GM19035 (cell line): ENCODE data around the gene SYMPK.
"Not testable (repeated sequence)": the region's sequence is repeated elsewhere in the genome, so short reads cannot be mapped to it uniquely, and the experiment has no call there.

ENCODE experiments used
- ATAC-seq: cut with Tn5 transposase; IDR thresholded peaks from one replicate; pipeline ENCODE4 v1.9.1; 2021; ENCODE audit not compliant: unreplicated experiment

Gene SYMPK

DNA sequence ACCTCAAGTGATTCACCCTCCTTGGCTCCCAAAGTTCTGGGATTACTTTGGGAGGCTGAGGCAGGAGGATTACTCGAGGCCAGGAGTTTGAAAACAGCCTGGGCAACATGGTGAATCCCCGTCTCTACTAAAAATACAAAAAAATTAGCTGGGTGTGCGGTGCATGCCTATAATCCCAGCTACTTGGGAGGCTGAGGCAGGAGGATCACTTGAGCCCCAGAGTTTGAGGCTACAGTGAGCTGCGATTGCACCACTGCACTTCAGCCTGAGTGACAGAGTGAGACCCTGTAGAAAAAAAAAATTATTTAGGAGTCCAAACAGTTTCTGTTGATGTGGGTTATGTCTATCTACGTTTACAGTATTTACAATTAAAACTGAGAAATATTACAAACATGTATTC, 7.9 kb upstream of the SYMPK start:
- ATAC-seq: no peak

DNA sequence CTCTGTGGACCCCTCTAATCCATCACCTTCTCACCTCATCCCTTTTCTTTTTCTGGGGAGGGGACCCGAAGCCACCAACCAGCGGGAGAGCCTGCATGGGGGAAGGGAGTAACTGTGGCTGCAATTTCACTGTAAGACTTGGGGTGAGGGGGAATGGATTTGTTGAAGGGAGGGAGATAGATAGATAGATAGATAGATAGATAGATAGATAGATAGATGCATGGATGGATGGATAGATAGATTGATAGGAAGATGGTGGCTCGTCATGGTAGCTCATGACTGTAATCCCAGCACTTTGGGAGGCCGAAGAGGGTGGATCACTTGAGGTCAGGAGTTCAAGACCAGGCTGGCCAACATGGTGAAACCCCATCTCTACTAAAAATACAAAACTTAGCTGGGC, 4.3 kb upstream of the SYMPK start:
- ATAC-seq: not testable (repeated sequence)

DNA sequence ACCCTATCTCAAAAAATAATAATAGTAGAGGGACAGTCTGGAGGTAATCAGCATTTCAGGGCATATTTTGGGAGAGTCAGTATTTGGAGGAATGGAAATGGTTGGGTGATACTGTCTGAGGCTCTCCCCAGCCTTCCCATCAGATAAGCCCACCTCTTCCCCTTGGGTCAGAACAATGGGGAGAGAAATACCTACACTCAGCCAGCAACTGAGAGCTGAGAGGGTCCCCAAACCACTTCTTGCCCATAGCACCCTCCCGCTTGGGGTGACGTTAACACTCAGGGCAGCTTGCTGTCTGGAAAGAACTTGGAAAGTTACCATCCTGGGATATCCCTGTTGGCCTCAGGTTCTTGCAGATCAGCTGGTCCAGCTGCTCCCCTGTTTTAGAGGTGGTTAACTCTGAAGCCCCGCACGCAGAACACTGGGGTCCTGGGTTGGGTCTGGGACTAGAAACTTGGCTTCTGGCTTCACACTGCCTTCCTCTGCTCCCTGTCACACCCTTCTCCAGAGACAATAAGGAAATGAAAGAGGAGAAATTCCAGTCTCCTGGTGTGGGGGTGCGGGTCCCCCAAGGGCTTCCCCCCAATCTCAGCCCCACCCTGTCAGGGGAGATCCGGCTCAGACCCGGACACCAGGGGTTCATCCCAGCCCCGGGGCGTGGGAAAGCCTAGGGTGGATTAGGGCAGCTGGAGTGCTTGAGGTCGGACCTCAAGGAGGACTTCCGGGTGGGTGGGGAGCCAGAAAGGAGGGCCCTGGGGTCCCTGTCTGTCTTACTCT, 3.6 kb upstream of the SYMPK start:
- ATAC-seq: no peak

DNA sequence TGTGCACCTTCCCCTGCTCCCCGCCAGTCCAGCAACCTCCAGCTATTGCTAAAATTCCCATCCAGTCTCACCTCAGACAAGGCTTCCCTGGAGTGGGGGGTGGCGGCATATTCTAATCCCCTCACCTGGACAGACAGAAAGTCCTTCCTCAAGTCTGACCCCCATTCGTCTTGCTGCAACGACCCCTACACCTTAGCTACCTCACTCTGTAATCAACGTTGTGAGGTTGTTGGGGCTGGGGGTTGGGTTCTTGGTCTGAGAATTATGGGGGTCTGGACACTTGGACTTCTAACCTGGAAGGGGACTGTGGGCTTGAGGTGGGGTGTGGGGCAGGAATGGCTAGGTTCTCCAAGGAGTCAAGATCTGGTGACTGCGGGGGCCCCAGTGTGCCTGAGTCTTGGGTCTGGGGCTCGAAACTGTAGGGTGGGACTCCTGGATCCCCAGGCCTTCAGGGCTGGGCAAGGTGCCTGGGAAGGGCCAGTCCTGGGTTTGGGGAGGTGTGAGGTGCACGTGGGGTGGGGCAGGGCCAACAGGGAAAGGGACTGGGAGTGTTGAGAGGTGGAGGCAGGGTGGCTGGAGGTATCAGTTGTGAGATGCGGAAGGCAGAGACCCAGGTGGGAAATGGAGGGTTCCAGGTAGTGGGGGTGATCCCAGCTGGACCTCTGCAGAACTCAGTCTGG, 2.5 kb upstream of the SYMPK start:
- ATAC-seq: no peak

DNA sequence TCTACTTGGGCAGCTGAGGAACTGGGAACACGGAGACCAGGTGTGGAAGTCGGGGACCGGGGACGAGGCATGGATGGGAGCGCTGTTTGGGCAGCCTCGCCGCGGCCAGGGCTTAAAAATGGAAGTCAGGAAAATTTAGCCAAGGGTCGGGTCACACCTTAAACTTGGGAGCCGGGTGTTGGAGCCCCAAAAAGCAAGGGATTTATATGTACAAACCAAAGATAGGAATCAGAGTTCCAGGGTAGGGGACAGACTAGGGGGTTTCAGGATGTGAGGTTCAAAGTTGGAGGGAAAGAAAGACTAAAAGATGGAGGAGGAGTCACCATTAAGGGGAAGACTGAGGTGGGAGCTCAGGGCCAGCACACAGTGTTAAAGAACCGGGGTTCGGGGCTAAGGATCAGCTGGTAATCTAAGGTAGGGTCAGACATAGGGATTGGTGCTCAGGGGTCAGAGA, 1.7 kb upstream of the SYMPK start:
- ATAC-seq: no peak

DNA sequence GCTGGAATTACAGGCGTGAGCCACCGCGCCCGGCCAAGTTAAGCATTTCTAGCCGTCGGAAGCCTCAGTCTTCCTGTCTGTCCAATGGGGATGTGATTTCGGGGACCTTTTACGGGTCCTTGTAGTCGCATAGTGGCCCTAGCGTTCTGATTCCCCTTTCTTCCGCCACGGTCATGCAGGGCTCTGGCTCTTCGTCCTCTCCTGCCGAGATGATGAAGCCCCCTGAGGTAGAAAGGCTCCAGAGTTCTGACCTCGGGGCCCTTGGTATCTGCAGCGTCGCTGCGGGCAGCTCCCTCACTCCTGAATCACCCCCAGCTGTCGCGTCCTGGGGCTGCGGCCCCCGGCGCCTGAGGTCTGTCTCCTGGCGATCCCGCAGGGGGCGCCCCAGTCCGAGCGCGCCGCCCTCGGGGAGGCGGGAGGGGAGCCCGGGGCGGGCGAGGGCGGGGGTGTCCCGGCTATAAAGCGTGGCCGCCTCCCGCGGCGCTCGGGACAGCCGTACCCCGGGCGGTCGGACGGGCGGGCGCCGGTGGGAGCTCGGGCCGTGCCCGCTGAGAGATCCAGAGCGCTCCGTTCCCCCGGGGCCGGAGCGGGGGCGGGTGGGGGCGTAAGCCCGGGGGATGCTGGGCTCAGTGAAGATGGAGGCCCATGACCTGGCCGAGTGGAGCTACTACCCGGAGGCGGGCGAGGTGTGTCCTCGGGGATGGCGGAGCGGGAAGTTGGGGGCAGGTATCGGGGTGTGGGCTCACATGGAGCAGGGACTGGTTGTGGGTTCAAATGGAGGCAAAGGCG, 1.1 kb upstream of the SYMPK start, which contains the start of gene FOXA3:
TSS of gene FOXA3 (plus strand) at position 487 of the 789 bp plus-strand sequence. CDS start at position 618, 131 bp downstream.
- peak; percentile 28 for ATAC-seq

DNA sequence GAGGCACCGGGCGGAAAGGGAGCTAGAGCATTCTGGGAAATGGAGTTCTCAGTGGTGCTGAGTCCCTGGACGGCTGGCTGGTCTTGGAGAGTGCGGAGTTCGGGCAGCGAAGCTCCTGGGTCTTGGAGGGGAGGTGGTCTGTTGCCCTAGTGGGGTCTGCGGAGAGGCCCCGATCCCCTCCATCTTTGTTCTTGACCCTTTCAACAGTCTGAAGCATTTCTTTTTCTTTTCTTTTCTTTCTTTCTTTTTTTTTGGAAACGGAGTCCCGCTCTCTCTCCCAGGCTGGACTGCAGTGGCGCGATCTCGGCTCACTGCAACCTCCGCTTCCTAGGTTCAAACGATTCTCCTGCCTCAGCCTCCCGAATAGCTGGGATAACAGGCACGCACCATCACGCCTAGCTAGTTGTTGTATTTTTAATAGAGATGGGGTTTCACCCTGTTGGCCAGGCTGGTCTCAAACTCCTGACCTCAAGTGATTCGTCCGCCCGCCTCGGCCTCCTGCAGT, 440 bp upstream of the SYMPK start:
- no peak for ATAC-seq

DNA sequence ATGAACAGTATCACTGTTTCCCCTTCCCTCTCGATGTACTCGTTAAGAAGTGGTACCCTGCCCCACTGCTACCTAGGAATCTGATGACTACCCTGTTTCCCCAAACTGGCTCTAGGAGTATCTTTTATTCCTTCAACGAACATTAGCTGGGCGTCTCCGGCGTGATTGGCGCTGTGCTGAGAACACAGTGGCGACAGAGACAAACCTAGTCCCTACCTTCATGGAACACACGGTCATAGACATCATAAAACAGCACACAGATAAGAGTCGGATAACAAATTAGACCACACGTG, 730 bp downstream of the SYMPK start:
- no peak for ATAC-seq

DNA sequence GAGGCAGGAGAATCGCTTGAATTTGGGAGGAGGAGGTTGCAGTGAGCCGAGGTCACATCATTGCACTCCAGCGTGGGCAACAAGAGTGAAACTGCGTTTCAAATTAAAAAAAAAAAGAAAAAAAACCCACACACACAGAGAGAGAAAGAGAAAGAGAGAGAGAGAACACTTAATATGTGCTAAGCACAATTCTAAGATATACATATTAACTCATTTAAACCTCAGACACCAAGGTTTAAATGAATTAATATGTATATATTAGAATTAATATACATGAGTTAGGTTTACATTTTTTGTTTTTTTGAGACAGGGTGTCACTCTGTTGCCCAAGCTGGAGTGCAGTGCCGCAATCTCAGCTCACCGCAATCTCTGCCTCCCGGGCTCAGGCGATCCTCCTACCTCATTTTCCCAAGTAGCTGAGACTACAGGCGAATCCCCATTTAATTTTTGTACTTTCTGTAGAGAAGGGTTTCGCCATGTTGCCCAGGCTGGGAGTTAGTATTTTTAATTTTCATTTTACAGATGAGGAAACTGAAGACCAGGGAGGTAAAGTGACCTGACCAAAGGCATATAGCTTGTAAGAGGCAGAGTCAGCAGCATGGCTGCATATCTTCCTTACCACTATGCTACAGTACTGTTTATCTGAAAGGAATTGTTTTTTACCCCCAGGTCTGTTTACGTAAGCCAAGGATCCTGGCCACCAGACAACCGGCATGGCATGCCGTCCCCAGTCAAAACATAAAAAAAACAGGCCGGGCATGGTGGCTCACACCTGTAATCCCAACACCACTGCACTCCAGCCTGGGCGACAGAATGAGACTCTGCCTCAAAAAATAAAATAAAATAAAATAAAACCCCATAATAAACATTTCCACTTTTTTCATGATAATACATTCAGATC, 2.3 kb downstream of the SYMPK start:
- no peak for ATAC-seq

DNA sequence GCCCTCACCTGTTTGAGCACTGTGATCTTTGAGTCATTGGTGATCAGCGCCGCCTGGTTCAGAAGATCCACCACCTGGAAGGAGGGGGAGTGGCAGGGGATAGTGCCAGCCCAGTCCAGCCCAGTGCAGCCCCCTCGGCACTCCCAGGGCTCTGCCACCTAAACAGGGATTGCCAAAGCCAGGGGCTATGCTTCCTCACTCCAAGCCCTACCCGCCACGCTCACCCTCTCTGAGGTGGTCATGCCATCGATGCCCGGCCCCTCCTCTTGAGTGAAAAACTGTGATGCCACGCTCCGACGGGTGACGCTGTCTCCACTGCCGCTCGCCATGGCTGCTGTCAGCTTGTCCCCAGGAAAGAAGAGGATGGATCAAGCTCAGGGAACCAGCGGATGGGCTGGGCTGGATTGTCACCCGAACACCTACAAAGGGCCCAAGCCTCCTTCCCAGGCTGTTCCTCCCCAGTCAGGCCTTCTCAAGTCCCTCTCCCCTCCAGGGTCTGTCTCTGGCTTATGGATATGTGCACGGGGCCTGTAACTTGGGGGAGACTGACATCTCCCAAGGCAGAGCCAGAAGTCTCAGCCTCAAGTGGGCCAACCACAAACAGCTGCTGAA, 8.7 kb downstream of the SYMPK start:
- ATAC-seq: no peak

DNA sequence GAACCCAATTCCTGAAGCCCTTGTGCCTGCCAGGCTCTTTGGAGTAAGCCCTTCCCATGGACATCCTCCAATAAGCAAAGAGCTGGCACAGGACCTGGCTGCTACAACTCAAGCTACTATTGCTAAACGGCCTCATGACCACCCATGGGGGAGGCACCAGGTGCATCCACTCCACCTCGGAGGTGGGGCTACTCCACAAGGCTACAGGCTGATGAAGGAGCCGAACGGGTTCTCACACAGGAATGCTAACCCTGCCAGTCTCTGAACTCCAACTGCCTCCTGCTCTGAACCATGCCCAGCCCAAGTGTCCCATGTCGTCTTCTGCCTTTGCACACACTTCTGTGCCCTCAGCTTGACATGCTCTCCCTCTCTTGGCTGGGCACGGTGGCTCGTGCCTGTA, 10.0 kb downstream of the SYMPK start:
- no peak for ATAC-seq

DNA sequence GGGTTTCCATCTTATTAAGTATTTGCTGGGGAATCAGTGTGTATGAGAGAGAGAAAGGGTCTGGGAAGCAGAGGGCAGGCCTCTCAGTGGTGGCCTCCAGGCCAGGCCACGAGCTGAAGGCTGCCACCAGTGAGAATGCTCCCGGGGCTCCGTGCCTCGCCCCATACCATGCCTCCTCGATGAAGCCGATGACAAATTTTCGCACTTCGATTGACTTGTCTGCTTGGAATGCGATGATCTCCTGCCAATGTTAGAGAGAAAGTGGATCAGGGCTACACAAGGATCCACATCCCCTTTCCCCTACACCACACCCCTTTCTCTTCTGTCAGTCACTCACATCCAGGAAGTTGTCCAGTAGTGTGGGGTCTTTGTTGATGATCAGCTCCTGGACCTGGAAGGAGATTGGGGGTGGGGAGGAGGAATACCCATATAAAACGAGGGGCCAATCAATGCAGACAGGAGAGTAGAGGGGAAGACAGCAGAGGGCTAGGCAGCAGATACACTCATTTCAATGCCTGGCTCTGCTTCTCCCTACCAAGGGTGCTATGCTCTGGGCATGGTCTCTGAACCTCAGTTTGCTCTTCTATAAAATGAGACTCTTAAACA, 10.7 kb downstream of the SYMPK start:
- no peak for ATAC-seq

DNA sequence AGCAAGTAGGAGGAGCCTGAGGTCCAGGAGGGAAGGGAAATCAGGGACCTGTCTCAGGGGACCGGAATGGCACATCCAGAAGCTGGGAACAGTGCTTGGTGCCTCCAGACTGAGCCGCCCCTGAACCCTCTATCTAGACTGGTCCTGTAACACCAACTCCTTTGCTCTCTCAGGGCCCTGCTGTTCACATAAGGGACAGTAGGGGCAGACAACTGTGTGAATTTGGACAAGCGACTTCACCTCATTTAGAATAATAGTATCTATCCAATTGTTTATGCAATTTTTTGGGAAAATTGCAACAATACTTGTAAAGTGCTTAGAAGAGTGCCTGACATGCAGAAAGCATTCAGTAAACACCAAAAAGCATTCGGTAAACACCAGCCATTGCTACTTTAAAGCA, 14.0 kb downstream of the SYMPK start:
- ATAC-seq: no peak

DNA sequence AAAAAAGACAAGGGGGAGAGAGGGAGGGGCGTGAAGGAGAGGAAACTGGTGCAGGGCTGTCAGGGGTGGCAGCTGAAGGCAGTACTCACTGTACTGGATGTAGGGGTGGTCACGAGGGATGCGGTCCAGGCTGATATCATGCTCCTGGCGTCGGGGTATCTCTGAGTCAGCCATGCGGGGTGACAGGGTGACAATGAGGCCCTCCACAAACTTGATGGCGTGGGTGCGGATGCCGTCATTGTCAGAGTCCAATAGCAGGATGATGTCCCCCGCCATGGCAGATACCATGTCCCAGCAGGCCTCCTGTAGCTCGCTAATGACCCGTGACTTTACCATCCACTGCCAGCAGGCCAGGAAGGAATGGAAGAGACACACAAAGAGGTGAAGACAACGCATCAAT, 15.3 kb downstream of the SYMPK start:
- no peak for ATAC-seq

DNA sequence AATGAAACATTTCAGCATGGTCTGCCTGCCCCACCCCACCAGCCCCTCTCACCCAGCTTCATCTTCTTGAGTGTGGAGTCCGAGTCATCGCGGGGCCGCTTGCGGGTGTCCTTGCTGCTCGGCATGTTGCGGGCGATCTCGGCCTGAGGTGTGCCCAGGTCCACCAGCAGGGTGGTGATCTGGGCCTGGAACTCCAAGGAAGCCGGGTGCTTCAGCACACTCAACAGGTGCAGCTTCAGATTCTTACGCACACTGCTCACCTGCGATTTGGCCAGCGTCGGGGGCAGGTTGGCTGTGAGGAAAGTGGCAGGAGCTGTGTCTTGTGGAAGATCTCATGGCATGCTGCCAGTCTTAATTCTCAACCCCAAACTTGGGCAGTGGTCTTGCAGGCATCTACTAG, 20.7 kb downstream of the SYMPK start:
- ATAC-seq: no peak

DNA sequence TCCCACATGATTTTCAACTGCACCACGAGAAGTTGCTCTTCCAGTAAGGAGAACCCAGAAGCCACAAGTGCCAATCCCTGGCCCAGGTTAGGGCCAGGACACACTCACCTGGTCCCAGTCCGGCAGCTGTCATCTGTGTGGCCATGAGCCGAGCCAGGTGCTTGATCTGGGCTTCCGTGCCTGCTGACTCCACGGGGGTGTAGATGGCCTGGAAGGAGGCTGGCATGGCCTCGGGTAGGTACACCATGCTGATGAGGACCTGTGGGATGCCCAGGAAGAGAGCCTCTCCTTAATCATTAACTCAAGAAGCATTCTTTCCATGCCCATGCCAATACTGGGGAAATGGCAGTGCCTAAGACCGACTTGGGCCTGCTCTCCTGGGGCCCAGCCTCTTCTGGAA, 28.0 kb downstream of the SYMPK start:
- ATAC-seq: no peak

DNA sequence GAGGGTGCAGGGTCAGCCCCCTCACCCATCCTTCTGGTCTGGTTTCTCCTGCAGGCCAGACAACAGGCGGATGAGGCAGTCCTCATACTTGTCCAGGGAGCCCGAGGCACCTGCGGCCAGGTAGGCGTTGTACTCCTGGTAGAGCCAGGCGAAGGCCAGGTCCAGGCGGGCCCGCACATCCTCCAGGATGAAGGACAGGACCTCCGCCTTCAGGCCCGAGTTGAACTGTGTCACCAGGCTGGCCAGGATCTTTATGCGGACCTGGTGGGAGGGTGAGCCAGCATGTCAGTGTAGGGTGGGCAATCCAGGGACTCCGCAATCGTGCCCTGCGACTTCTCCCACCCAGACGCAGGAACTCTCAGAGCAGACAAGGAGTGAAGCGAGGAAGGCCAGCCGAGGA, 34.0 kb downstream of the SYMPK start:
- no peak for ATAC-seq

DNA sequence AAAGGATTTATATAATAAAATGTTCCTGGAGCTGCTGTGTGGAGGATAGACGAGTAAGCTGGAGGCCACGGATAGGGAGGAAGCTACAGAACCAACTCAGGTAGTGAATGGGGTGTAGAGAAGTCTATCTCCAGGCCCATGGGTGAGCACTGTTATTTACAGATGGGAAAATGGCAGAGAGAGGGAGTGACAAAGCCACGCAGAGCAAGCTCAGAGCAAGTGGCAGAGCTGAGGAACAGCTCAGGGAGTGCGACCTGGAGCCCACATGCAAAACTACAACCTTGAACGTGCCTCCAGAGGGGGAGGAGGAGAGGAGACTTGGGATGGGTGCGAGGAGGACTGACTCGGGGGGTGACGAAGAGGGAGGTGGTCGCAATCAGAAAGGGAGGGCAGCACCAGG, 34.4 kb downstream of the SYMPK start:
- no peak for ATAC-seq

DNA sequence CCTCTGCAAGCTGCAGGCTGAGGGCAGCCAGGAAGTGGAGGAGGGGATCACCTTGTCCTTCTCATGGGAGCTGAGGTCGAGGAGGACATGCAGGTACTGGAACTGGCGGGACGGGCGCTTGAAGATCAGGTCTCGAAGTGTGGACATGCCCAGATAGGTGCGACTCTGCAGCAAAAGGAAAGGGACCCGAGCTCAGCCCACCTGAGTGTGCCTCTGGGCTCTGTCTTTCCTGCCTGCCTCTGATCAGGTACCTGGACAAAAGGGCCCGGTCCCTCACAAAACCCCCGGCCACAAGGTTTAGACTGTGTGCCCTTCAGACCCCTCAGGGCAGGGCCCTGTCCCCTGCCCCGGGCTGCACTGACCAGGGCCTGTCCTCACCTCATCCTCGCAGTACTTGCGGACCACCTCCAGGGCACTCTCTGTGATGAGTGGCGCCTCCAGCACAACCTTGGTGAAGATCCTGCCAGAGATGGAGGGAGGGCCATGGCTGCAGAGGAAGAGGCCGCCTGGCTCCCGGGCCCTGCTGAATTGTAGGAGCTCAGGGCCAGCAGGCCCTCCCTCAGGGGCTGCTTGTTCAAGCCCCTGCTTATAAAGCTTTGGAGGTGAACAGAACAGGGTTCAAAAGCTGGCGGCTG, 35.4 kb downstream of the SYMPK start:
- no peak for ATAC-seq
